ENCODE results near the gene IL36A. TPM values are rescaled to one million over a fixed set of nuclear protein-coding genes. Genes with fewer than 3 reads are reported as not detected.

The IL36A gene
- total RNA-seq, 1 experiment from 2014 or later = not detected

GRCh38 chr2:113034016-113034415 is 28.8 kb downstream of the IL36A start:
- no peak for DNase-seq
- Histone ChIP-seq H2BK20ac (ENCODE audit: low read depth, low read length, poor library complexity, severe bottlenecking) (no peak overlapping the region), H3K4me1 (ENCODE audit: insufficient read depth, low read length) (no peaks in the 10 kb centered on the region), H3K79me2 (ENCODE audit: insufficient read depth, low read length) (no peaks in the 10 kb centered on the region), H3K4ac (ENCODE audit: low read depth, low read length) (no peak overlapping the region), H2BK12ac (ENCODE audit: insufficient read length, low read depth, low read length) (no peak overlapping the region), H2BK15ac (ENCODE audit: low read depth, low read length) (no peak overlapping the region), H3K27me3 (ENCODE audit: insufficient read depth, low read length) (no peaks in the 10 kb centered on the region), H3K18ac (ENCODE audit: insufficient read length, low read depth, low read length) (no peak overlapping the region), H3K23me2 (ENCODE audit: insufficient read length, low read depth, low read length, poor library complexity, severe bottlenecking) (no peaks in the 10 kb centered on the region), H3K56ac (ENCODE audit: insufficient read length, low read depth, low read length) (no peak overlapping the region), H3K27ac (ENCODE audit: insufficient read length, low read depth, low read length) (no peak overlapping the region), H3K9ac (ENCODE audit: extremely low read depth, insufficient read length, low read length) (no peak overlapping the region), H2AFZ (ENCODE audit: low read length) (no peak overlapping the region), H3K23ac (ENCODE audit: insufficient read length, low read depth, low read length) (no peak overlapping the region), H3K14ac (ENCODE audit: insufficient read depth, low read length) (no peak overlapping the region), H2AK5ac (ENCODE audit: insufficient read length, low read length) (no peak overlapping the region), H2BK5ac (ENCODE audit: insufficient read length, low read length) (no peak overlapping the region), H4K91ac (ENCODE audit: insufficient read length, low read depth, low read length) (no peak overlapping the region), H3K4me2 (ENCODE audit: insufficient read depth, insufficient read length, low read length) (no peak overlapping the region), H3K9me3 (ENCODE audit: control insufficient read depth, low read depth, low read length) (no peaks in the 10 kb centered on the region), H2BK120ac (ENCODE audit: low read depth, low read length, poor library complexity, severe bottlenecking) (no peak overlapping the region), H3K79me1 (ENCODE audit: insufficient read depth, low read depth, low read length, poor library complexity, severe bottlenecking) (no peaks in the 10 kb centered on the region), H4K8ac (replicated peaks; ENCODE audit: insufficient read length, low read depth, low read length) (no peak overlapping the region), H4K5ac (ENCODE audit: insufficient read length, low read depth, low read length) (no peak overlapping the region), H4K20me1 (ENCODE audit: control insufficient read depth, insufficient read depth, insufficient read length) (no peaks in the 10 kb centered on the region), H3T11ph (ENCODE audit: low read length) (no peak overlapping the region)
- Mint-ChIP-seq H3K36me3 (ENCODE audit: insufficient read depth in 1 of 3, low read depth in 3 of 3) (no peaks in the 10 kb centered on the region), H3K27me3 (ENCODE audit: low read depth) (peaks cover 41% of the 10 kb centered on the region), H3K4me1 (no peaks in the 10 kb centered on the region), H3K4me3 (no peak overlapping the region), H3K27ac (no peak overlapping the region), H3K9me3 (peaks cover 0 to 41% of the 10 kb centered on the region in 2 experiments; a peak in 2 of 5 replicates)
- WGBS (ENCODE audit: extremely low coverage, insufficient read length, low lambda C conversion rate) = no CpG with 5 or more reads among the region's 3 CpGs
- no peak for TF ChIP-seq CTCF (conservative IDR thresholded peaks at IDR 0.05)
